Fibroblast of lung (primary cell): ENCODE results near the gene SORCS3.

ENCODE experiments used
- CTCF ChIP-seq, 2 donors: IDR thresholded peaks in 1 of 2; conservative IDR thresholded peaks in 1 of 2; 1 replicate in 1 of 2; 2 replicates in 1 of 2; pipeline ENCODE4 v1.5.1; 2011 to 2012; ENCODE audit warnings: low read length in 2 of 2, control low read depth in 1 of 2, inconsistent platforms in 1 of 2, low read depth in 1 of 2, mild to moderate bottlenecking in 1 of 2
- EZH2 ChIP-seq: IDR thresholded peaks from 2 replicates; pipeline ENCODE4 v1.5.1; 2012; ENCODE audit warnings: low read length, control low read depth, mild to moderate bottlenecking; ENCODE audit errors: missing control alignments

GRCh38 chr10:104663563-104663962 is 22.5 kb downstream of the SORCS3 start:
- TF ChIP-seq CTCF (conservative IDR thresholded peaks at IDR 0.05 in 1 of 2, IDR thresholded peaks at IDR 0.05 in 1 of 2; ENCODE audit: low read depth in 1 of 2, low read length in 2 of 2) (no peak), EZH2 (no peak)
